ENCODE data around the gene CMIP. TPM values are rescaled to one million over a fixed set of nuclear protein-coding genes. Genes with fewer than 3 reads are reported as not detected.
"Not testable (repeated sequence)": the region's sequence is repeated elsewhere in the genome, so short reads cannot be mapped to it uniquely, and the experiment has no call there.

Gene CMIP
- total RNA-seq, 4 donors from 2014 or later: 14.5 to 24.6 (median 21.0) TPM

GRCh38 chr16:81522108-81522701, 77.6 kb downstream of the CMIP start:
- Histone ChIP-seq H3K27me3 (no peaks in the 10 kb centered on the region), H3K4me1 (peaks cover 23 to 48% (median 34%) of the 10 kb centered on the region in 4 donors), H3K9me3 (no peaks in the 10 kb centered on the region), H3K36me3 (no peaks in the 10 kb centered on the region), H3K4me3 (no peak overlapping the region), H3K27ac (replicated peaks in 1 of 4) (no peak overlapping the region)
- no peak for TF ChIP-seq CTCF (IDR thresholded peaks at IDR 0.05)
- no peak for TF ChIP-seq POLR2A (IDR thresholded peaks at IDR 0.05; ENCODE audit: low read depth)
- TF ChIP-seq POLR2AphosphoS5 (IDR thresholded peaks at IDR 0.05): no peak
- TF ChIP-seq EP300 (IDR thresholded peaks at IDR 0.05): no peak
- intact Hi-C loops (cut with DNase I): no loop called here
- WGBS: 84% methylated on average over 4 of the region's 8 CpGs
- DNase-seq (ENCODE audit: extremely low spot score): no peak

DNA sequence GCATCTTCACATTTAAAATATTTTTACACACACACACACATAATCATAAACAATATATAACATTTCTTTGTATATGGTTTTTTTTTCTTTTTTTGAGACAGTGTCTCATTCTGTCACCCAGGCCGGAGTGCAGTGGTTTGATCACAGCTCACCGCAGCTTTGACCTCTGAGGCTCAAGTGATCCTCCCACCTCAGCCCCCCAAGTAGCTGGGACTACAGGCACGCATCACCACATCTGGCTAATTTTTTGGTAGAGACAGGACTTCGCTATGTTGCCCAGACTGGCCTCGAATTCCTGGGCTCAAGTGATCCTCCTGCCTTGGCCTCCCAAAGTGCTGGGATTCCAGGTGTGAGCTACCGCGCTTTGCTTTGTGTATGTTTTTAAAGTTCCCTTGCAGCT, 78.2 kb downstream of the CMIP start:
- H3K9me3 ChIP-seq; H3K36me3 ChIP-seq; H3K27me3 ChIP-seq; H3K27ac ChIP-seq (replicated peaks in 1 of 4); DNase-seq (ENCODE audit: extremely low spot score); intact Hi-C loops (cut with DNase I); H3K4me3 ChIP-seq: not testable (repeated sequence)
- H3K4me1 ChIP-seq: peaks cover 23 to 49% (median 34%) of the 10 kb centered on the region in 4 donors
- 97% methylated on average over 7 of the region's 7 CpGs for whole genome bisulfite sequencing

DNA sequence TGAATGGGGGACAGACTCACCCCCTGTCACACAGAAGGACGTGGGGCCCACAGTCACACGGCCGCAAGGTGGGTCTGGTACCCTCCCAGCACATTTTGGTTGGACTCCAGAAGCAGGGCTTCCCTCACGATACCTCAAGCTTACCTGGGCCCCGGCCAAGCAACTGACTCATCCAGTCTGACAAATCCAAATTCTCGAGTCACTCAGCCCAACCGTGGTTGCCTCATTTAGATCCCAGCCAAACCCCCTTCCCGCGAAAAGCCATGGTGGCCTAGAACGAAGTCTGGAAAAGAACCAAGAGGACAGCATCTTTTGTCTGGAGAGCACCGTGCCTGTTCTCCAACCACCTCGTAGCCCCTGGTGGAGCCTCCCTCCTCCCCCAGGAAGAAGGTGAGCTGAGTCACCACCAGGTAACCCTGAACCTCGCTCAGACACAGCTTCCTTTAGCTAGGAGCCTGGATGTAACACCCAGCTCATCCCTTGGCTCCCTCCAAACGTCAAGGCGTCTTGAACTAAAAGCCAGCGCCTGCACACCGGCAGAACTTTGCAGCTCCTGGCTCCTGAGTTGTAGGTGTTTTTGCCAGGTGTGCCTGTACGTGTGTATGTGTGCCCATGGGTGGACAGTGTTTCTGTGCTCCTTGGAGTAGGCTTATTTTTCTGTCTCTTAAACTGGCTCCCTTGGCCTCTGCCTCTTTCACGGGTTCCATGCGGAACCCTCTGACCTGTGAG, 78.9 kb downstream of the CMIP start:
- H3K27ac ChIP-seq (replicated peaks in 1 of 4): no peak overlapping the region
- H3K4me1 ChIP-seq: peaks cover 19 to 47% (median 27%) of the 10 kb centered on the region in 4 donors
- 69% methylated on average over 19 of the region's 20 CpGs for WGBS
- intact Hi-C loops (cut with DNase I): no loop called here
- H3K9me3 ChIP-seq: no peaks in the 10 kb centered on the region
- DNase-seq (ENCODE audit: extremely low spot score): no peak
- TF ChIP-seq CTCF (IDR thresholded peaks at IDR 0.05): no peak
- TF ChIP-seq POLR2AphosphoS5 (IDR thresholded peaks at IDR 0.05): no peak
- no peak for TF ChIP-seq EP300 (IDR thresholded peaks at IDR 0.05)
- TF ChIP-seq POLR2A (IDR thresholded peaks at IDR 0.05; ENCODE audit: low read depth): no peak
- no peak overlapping the region for H3K4me3 ChIP-seq
- H3K36me3 ChIP-seq: no peaks in the 10 kb centered on the region
- H3K27me3 ChIP-seq: no peaks in the 10 kb centered on the region

DNA sequence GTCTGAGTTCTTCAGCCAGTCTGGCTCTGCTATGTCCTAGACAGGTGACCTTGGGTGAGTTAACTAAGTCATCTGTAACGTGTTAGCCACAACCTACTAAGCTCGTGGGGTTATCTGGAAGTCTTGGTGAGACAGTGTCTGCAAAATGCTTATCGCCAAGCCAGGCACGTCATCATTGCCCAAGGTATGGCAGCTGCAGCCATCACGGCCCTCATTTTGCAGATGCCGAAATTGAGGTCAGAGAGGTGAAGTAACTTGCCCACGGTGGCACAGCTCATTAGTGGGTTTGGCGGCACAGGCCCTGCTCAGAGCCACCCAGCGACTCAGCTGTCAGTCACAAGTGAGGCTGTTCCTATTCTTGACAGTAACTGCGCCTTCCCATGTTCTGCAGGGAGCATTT, 79.8 kb downstream of the CMIP start:
- intact Hi-C loops (cut with DNase I): no loop called here
- no peak for DNase-seq (ENCODE audit: extremely low spot score)
- Histone ChIP-seq H3K4me1 (peaks cover 10 to 40% (median 25%) of the 10 kb centered on the region in 4 donors), H3K27ac (replicated peaks in 1 of 4) (no peak overlapping the region), H3K9me3 (no peaks in the 10 kb centered on the region), H3K36me3 (no peaks in the 10 kb centered on the region), H3K27me3 (no peaks in the 10 kb centered on the region), H3K4me3 (no peak overlapping the region)
- WGBS: 86% methylated on average over 10 of the region's 10 CpGs
- no peak for TF ChIP-seq CTCF (IDR thresholded peaks at IDR 0.05)
- no peak for TF ChIP-seq POLR2A (IDR thresholded peaks at IDR 0.05; ENCODE audit: low read depth)
- no peak for TF ChIP-seq EP300 (IDR thresholded peaks at IDR 0.05)
- TF ChIP-seq POLR2AphosphoS5 (IDR thresholded peaks at IDR 0.05): no peak

- H3K9me3 ChIP-seq; H3K4me3 ChIP-seq; H3K27me3 ChIP-seq; H3K36me3 ChIP-seq; DNase-seq (ENCODE audit: extremely low spot score); H3K27ac ChIP-seq (replicated peaks in 1 of 4); intact Hi-C loops (cut with DNase I): not testable (repeated sequence)
- peaks cover 10 to 35% (median 24%) of the 10 kb centered on the region in 4 donors for H3K4me1 ChIP-seq
- 100% methylated on average over 4 of the region's 4 CpGs for WGBS
Observed at GRCh38 chr16:81524885-81525284, 80.3 kb downstream of the CMIP start.

Data from esophagus muscularis mucosa (tissue), 4 donors.